Measurements from ENCODE around the gene ANKRD2. TPM values are rescaled to one million over a fixed set of nuclear protein-coding genes. Genes with fewer than 3 reads are reported as not detected.

ANKRD2 gene
- total and polyA plus RNA-seq, 2 donors (not counting 3 experiments of a cell fraction or from before 2014, with no cell fraction given): 1.6 to 1.8 TPM

- ChIA-PET CTCF (no interaction called here), POLR2A (no interaction called here)
- dilution Hi-C loops (cut with MboI; ENCODE audit: extremely low pct_ligation_motif_present, low sequenced_read_pairs) (no loop called here), intact Hi-C loops (cut with micrococcal nuclease) (no loop called here)
- H3K9ac ChIP-seq (replicated peaks; ENCODE audit: extremely low read depth, insufficient read depth, low read length): no peak overlapping the region
- H3K27me3 ChIP-seq (ENCODE audit: control insufficient read depth in 2 of 2, insufficient read depth in 2 of 2, low read length in 2 of 2): no peaks in the 10 kb centered on the region
- H4K20me1 ChIP-seq (replicated peaks; ENCODE audit: control insufficient read depth, extremely low read depth, insufficient read depth, low read length): no peaks in the 10 kb centered on the region
- no peaks in the 10 kb centered on the region for H3K79me2 ChIP-seq (ENCODE audit: control insufficient read depth, insufficient read depth, low read length)
- no peak overlapping the region for H3K4me3 ChIP-seq (replicated peaks in 1 of 3; ENCODE audit: insufficient read depth in 1 of 3, low read depth in 1 of 3, low read length in 3 of 3)
- no TSS peak for BruUV-seq (replicated peaks)
- DNase-seq (ENCODE audit: low read depth, low spot score) (no peak), FAIRE-seq (no peak)
- H3K4me2 ChIP-seq (ENCODE audit: insufficient read depth, low read length): no peak overlapping the region
- TF ChIP-seq MYC (IDR thresholded peaks at IDR 0.05; ENCODE audit: low read depth, low read length) (no peak), JUN (IDR thresholded peaks at IDR 0.05; ENCODE audit: borderline replicate concordance, insufficient read depth, insufficient read length, low read depth) (no peak), FOS (IDR thresholded peaks at IDR 0.05; ENCODE audit: borderline replicate concordance, insufficient read depth, low read length) (no peak), EZH2 (IDR thresholded peaks at IDR 0.05; ENCODE audit: borderline replicate concordance, low read depth, low read length, severe bottlenecking) (no peak), CTCF (IDR thresholded peaks at IDR 0.05; ENCODE audit: extremely low read depth in 1 of 2, insufficient read depth in 1 of 2, low read depth in 1 of 2, low read length in 2 of 2) (no peak), POLR2AphosphoS5 (IDR thresholded peaks at IDR 0.05; ENCODE audit: insufficient read depth, low read depth, low read length) (no peak), GATA2 (IDR thresholded peaks at IDR 0.05; ENCODE audit: insufficient read depth, insufficient read length, low read depth, low read length) (no peak), MAX (IDR thresholded peaks at IDR 0.05; ENCODE audit: insufficient read depth, insufficient read length) (no peak), POLR2A (IDR thresholded peaks at IDR 0.05; ENCODE audit: low read depth, low read length) (no peak)
- no peaks in the 10 kb centered on the region for H3K9me1 ChIP-seq (replicated peaks; ENCODE audit: control insufficient read depth, extremely low read depth, insufficient read depth, low read length)
- H3K9me3 ChIP-seq (replicated peaks; ENCODE audit: control insufficient read depth, insufficient read depth, low read length): no peaks in the 10 kb centered on the region
- H2AFZ ChIP-seq (ENCODE audit: low read depth, low read length): no peak overlapping the region
- no peak overlapping the region for H3K27ac ChIP-seq (ENCODE audit: insufficient read depth, low read depth, low read length)
- H3K36me3 ChIP-seq (ENCODE audit: control insufficient read depth in 2 of 2, extremely low read depth in 1 of 2, insufficient read depth in 2 of 2, low read length in 2 of 2): no peaks in the 10 kb centered on the region
- H3K4me1 ChIP-seq (ENCODE audit: control insufficient read depth, extremely low read depth, insufficient read depth, low read length): peaks cover 3% of the 10 kb centered on the region
Observed at GRCh38 chr10:97629289-97629688, 56.7 kb downstream of the ANKRD2 start.

Data from endothelial cell of umbilical vein (primary cell).